Kidney capillary endothelial cell (primary cell): ENCODE measurements around the gene CETN3.
"Not testable (repeated sequence)": the region's sequence is repeated elsewhere in the genome, so short reads cannot be mapped to it uniquely, and the experiment has no call there.

Experiments used
- DNase-seq: peaks from one replicate; pipeline ENCODE4 v3.0.0-alpha.2; 2018; ENCODE audit warnings: low spot score

CETN3 gene

DNA sequence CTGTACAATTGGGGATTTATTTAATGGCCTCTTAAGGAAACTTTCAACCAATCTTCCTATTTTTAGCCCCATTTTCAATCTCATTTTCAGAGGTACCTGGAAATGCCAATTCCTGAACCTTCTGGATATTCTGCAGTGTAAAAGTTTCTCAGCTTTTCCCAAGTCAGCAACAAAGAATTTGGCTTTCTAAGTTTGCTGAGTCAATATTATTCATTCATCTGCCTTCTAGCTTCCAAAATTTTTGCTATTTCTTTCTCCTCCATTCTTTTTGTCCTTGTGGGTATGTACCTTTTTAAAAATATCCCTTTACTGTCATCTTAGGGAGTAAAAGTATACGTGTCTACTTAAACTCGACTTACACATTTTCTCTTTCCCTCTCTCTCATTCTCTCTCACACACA lies 25.7 kb downstream of the CETN3 start:
- no peak for DNase-seq

DNA sequence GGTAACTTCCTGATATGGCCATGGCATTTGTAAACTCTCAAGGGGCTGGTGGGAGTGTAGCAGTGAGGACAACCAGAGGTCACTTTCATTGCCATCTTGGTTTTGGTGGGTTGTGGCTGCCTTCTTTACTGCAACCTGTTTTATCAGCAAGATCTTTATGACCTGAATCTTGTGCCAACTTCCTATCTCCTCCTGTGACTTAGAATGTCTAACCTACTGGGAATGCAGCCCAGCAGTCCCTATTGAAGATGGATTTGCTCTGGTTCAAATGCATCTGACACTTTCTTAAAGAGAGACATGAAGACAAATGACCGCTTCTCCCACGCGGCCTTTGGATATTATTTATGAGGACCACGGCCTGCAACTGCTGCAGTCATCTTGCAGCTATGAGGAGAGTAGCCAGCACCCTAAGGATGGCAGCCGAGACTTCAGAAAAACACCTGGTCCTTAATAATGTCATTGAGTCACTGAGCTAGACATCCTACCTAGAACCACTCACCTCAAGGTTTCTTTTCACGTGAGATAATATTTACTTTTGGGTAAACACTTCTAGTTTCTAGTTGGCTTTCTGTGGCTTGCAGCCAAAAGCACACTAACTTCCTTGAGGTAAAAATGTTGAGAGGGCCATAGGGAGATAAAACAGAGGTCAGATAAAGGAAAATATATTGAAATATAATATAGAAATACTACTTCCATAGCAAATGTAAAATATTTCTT lies 28.2 kb downstream of the CETN3 start:
- DNase-seq: no peak

- no peak for DNase-seq
Observed at GRCh38 chr5:90379652-90380051, 29.9 kb downstream of the CETN3 start.

GRCh38 chr5:90378752-90379151 lies 30.8 kb downstream of the CETN3 start:
- DNase-seq: no peak

DNA sequence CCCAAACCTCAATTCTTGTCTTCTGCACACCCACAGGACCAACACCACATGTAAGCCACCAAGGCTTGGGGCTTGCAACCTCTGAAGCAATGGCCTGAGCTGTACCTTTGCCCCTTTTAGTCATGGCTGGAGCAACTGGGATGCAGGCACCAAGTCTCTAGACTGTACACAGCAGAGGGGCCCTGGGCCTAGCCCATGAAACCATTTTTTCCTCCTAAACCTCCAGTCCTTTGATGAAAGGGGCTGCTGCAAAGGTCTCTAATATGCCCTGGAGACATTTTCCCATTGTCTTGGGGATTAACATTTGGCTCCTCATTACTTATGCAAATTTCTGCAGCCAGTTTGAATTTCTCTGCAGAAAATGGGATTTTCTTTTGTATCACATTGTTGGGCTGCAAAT lies 38.3 kb downstream of the CETN3 start:
- DNase-seq: not testable (repeated sequence)

DNA sequence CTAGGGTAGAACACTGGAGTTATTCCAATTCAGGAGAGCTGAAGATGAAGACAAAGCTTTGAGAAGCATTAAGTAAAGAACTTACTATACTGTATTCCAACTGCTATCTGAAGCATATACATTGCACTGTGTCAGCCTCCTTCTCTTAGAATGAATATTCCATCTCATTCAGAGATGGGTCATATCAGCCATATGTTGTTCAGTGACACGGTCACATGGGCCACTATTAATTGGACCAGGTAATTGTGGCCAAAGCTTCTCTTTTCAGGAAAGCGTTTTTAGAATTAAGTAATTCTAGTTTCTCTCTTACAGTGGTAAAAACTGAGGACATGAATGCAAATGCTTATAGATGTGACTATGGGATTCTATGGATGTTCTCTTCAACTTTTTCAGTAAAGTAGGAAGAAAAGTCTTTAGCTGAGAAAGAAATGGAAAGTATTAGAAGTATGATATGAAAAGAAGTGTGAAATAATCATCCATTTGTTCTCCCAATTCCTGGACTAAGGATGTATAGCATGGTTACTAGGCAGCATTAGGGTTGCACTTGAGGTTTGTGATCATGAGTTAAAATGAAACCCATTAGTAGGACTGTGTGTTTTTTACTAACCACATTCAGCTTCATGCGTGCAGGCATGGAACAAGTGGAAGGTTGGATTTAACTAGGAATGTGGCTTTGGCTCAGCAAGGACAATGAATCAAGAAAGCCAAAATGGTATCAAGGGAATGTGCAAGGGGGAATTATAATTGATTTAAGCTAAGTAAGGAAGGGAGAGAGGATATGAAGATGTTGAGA lies 40.9 kb downstream of the CETN3 start:
- no peak for DNase-seq

GRCh38 chr5:90367879-90368278 lies 41.7 kb downstream of the CETN3 start:
- no peak for DNase-seq

- no peak for DNase-seq
Observed at GRCh38 chr5:90366948-90367347, 42.6 kb downstream of the CETN3 start.

DNA sequence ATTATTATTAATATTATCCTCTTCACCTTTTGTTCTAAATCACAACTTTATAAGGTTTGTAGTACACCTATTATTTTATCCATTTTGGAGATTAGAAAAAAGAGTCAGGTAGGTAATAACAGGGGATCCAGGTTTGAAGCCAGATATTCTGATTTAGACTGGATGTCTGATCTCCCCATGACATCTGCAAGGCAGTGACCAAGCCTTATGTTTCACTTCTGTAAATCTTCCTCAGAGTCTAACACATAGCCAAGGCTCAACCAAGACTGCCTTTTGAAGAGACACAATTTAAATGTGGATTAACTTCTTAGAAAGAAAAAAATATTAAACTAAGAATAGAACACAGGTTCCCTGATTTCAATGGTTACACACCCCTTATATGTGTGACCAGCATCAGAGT lies 44.2 kb downstream of the CETN3 start:
- no peak for DNase-seq

GRCh38 chr5:90359073-90359920 lies 50.3 kb downstream of the CETN3 start:
- no peak for DNase-seq

- DNase-seq: no peak
Observed at GRCh38 chr5:90356622-90357021, 52.9 kb downstream of the CETN3 start.

- DNase-seq: no peak
Observed at GRCh38 chr5:90356176-90356575, 53.4 kb downstream of the CETN3 start.

GRCh38 chr5:90355635-90356034 lies 53.9 kb downstream of the CETN3 start:
- no peak for DNase-seq

DNA sequence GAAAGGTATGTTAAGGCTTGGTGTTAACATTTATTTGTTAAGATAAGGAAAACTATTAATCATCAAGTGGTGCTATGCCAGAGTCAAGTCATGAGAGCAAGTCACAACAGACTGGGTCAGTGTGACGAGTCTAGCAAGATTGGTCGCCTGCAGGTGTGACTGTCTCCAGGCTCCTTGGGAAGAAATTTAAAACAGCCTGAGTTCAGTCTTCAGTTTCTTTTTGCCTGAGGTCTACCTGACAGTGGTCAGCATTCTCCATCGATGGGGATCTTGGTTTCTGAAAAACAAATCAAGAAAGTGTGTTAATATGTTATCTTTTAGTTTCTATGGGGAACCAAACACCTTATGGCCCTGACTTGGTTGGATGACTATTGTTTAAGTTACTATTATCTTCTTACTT lies 56.3 kb downstream of the CETN3 start:
- no peak for DNase-seq

DNA sequence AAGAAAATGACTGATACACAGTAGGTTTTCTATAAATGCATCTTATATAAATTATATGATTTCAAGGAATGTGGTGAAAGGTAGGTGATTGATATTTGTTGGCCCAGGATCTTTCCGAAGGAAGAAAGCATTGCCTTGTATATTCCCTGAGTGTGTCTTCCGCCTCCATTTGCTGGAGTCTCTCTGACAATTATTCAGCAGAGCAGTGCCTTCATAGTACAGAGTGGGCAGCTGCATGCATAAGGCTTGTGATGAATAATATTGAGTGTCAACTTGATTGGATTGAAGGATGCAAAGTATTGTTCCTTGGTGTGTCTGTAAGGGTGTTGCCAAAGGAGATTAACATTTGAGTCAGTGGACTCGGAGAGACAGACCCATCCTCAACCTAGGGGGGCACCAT lies 58.5 kb downstream of the CETN3 start:
- DNase-seq: no peak

DNA sequence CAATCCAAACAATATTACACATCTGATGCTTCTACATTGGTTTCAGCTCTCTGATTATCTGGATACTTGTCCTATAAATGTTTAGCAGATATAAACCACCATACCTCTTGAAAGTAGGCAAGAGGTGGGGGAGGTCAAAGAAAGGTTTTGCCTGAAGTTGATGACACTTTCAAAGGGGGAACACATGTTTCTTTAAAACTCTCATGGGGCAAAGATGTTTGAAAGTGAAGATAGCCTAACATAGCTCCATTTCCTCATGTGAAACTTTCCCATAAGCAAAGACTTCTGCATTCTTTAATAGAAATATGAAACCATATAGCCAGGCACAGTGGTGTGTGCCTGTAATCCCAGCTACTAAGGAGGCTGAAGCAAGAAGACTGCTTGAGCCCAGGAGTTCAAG lies 62.1 kb downstream of the CETN3 start:
- no peak for DNase-seq

DNA sequence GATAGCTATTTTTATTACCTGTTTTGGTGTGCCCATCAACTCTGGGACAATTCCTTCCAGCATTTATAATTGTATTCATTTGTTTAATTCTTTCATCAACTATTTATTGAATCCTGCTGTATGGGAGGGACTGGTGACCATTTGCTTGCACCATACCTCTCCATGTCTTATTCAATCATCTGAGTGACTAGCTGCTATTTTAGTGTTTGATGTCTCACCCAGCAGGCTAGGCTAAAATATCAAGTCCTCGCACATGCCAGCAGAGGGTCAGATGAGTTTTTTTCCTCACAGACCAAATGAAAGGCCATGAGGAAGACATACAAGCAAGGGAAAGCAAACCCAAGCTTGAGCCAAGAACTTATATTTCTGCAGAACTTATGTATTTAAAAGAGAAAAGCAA lies 63.9 kb downstream of the CETN3 start:
- no peak for DNase-seq

GRCh38 chr5:90344689-90345088 lies 64.9 kb downstream of the CETN3 start:
- no peak for DNase-seq

DNA sequence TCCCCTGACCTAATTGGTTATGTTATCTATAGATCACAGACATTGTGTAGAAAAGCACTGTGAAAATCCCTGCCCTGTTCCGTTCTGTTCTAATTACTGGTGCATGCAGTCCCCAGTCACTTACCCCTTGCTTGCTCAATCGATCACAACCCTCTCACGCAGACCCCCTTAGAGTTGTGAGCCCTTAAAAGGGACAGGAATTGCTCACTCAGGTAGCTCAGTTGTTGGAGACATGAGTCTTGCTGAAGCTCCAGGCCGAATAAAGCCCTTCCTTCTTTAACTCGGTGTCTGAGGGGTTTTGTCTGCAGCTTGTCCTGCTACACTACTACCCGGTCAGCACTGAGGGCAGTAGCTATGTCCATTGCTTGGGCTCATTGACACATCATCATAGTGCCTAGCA lies 65.8 kb downstream of the CETN3 start:
- DNase-seq: not testable (repeated sequence)

DNA sequence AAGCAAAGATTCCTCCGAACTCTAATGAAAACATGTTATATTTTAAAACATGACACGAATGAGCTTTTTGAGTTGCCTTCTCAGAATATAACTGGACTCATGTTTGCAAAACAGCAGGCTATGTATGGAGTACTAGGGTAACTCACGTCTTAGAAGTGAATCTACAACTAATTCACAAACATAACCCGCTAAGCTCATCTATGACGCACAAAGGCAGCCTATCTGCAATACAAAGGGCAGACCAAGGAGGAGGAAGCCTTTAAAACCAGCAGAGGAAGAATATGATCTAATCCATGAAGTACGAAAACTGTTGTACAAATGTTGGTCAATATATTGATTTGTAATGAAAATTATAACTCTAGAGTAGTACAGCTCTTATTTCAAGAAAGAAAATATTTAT lies 67.0 kb downstream of the CETN3 start:
- DNase-seq: no peak
